Liver (tissue), 3 donors: ENCODE data around the gene CYP2E1.

Experiments
- EGR1 ChIP-seq, 2 donors: IDR thresholded peaks; 2 replicates each; pipeline ENCODE4 v1.6.1; 2016 to 2018; ENCODE audit warnings: antibody characterized with exemption in 2 of 2, low read depth in 2 of 2
- FOXA1 ChIP-seq: IDR thresholded peaks from 2 replicates; pipeline ENCODE4 v1.6.1; 2016; ENCODE audit warnings: antibody characterized with exemption
- HNF4A ChIP-seq, 2 donors: conservative IDR thresholded peaks; 2 replicates each; pipeline ENCODE4 v1.6.1; 2016; ENCODE audit warnings: antibody characterized with exemption in 2 of 2, mild to moderate bottlenecking in 2 of 2
- HNF4G ChIP-seq: IDR thresholded peaks from 2 replicates; pipeline ENCODE4 v1.6.1; 2016; ENCODE audit warnings: antibody characterized with exemption
- RAD21 ChIP-seq, 2 donors: IDR thresholded peaks; 2 replicates each; pipeline ENCODE4 v1.6.1; 2016; ENCODE audit warnings: antibody characterized with exemption in 2 of 2, mild to moderate bottlenecking in 2 of 2
- TAF1 ChIP-seq: conservative IDR thresholded peaks from 2 replicates; pipeline ENCODE4 v1.6.1; 2016; ENCODE audit warnings: antibody characterized with exemption, mild to moderate bottlenecking
- YY1 ChIP-seq: IDR thresholded peaks from 2 replicates; pipeline ENCODE4 v1.6.1; 2016; ENCODE audit warnings: antibody characterized with exemption, mild to moderate bottlenecking
- TF ChIP-seq, protein P1 (sequence below): IDR thresholded peaks from 2 replicates; pipeline ENCODE4 v1.6.1; 2016; ENCODE audit warnings: antibody characterized with exemption
- TF ChIP-seq, protein P2 (sequence below): fragments of 150-350 bp; IDR thresholded peaks from 2 replicates; pipeline ENCODE4 v1.5.1; 2017; ENCODE audit warnings: improper control_type of control experiment, low read depth, low read length; ENCODE audit not compliant: missing input control
- TF ChIP-seq, protein P3 (sequence below): IDR thresholded peaks from 2 replicates; pipeline ENCODE4 v1.6.1; 2016; ENCODE audit warnings: antibody characterized with exemption
- TF ChIP-seq, protein P4 (sequence below): IDR thresholded peaks from 2 replicates; pipeline ENCODE4 v1.6.1; 2016; ENCODE audit warnings: antibody characterized with exemption, mild to moderate bottlenecking
- TF ChIP-seq, protein P5 (sequence below): IDR thresholded peaks from 2 replicates; pipeline ENCODE4 v1.6.1; 2016; ENCODE audit warnings: antibody characterized with exemption
- donor health status: healthy.
- donor health status: healthy.

DNA sequence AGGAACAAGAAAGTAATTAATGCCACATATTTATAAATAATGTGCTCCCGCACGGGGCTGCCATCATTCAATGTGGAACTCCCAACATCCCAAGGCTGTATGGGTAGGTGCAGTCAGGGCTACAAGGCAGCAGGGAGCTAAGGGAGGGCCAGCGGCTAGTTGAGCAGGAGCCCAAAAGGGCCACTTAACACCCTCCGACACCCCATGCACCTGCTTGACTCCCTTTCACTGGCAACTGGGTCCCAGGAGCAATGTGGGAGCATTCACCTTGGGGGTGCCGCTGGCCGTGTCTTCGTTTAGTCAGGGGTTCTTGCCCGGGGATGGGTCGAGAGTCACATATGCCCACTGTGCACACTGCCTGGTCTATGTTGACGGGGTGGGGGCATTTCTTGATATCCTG is 45.5 kb upstream of the CYP2E1 start:
- no peak for TF ChIP-seq EGR1 (IDR thresholded peaks at IDR 0.05; ENCODE audit: low read depth in 2 of 2)
- TF ChIP-seq YY1, result no peak
- TF ChIP-seq, protein P1, sequence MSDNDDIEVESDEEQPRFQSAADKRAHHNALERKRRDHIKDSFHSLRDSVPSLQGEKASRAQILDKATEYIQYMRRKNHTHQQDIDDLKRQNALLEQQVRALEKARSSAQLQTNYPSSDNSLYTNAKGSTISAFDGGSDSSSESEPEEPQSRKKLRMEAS, result no peak
- TF ChIP-seq, protein P2, sequence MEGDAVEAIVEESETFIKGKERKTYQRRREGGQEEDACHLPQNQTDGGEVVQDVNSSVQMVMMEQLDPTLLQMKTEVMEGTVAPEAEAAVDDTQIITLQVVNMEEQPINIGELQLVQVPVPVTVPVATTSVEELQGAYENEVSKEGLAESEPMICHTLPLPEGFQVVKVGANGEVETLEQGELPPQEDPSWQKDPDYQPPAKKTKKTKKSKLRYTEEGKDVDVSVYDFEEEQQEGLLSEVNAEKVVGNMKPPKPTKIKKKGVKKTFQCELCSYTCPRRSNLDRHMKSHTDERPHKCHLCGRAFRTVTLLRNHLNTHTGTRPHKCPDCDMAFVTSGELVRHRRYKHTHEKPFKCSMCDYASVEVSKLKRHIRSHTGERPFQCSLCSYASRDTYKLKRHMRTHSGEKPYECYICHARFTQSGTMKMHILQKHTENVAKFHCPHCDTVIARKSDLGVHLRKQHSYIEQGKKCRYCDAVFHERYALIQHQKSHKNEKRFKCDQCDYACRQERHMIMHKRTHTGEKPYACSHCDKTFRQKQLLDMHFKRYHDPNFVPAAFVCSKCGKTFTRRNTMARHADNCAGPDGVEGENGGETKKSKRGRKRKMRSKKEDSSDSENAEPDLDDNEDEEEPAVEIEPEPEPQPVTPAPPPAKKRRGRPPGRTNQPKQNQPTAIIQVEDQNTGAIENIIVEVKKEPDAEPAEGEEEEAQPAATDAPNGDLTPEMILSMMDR, result no peak
- TF ChIP-seq, protein P3, sequence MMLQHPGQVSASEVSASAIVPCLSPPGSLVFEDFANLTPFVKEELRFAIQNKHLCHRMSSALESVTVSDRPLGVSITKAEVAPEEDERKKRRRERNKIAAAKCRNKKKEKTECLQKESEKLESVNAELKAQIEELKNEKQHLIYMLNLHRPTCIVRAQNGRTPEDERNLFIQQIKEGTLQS, result no peak
- TF ChIP-seq RAD21 (IDR thresholded peaks at IDR 0.05), result no peak
- no peak for TF ChIP-seq FOXA1
- TF ChIP-seq, protein P4, sequence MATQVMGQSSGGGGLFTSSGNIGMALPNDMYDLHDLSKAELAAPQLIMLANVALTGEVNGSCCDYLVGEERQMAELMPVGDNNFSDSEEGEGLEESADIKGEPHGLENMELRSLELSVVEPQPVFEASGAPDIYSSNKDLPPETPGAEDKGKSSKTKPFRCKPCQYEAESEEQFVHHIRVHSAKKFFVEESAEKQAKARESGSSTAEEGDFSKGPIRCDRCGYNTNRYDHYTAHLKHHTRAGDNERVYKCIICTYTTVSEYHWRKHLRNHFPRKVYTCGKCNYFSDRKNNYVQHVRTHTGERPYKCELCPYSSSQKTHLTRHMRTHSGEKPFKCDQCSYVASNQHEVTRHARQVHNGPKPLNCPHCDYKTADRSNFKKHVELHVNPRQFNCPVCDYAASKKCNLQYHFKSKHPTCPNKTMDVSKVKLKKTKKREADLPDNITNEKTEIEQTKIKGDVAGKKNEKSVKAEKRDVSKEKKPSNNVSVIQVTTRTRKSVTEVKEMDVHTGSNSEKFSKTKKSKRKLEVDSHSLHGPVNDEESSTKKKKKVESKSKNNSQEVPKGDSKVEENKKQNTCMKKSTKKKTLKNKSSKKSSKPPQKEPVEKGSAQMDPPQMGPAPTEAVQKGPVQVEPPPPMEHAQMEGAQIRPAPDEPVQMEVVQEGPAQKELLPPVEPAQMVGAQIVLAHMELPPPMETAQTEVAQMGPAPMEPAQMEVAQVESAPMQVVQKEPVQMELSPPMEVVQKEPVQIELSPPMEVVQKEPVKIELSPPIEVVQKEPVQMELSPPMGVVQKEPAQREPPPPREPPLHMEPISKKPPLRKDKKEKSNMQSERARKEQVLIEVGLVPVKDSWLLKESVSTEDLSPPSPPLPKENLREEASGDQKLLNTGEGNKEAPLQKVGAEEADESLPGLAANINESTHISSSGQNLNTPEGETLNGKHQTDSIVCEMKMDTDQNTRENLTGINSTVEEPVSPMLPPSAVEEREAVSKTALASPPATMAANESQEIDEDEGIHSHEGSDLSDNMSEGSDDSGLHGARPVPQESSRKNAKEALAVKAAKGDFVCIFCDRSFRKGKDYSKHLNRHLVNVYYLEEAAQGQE, result no peak
- TF ChIP-seq TAF1, result no peak
- TF ChIP-seq, protein P5, sequence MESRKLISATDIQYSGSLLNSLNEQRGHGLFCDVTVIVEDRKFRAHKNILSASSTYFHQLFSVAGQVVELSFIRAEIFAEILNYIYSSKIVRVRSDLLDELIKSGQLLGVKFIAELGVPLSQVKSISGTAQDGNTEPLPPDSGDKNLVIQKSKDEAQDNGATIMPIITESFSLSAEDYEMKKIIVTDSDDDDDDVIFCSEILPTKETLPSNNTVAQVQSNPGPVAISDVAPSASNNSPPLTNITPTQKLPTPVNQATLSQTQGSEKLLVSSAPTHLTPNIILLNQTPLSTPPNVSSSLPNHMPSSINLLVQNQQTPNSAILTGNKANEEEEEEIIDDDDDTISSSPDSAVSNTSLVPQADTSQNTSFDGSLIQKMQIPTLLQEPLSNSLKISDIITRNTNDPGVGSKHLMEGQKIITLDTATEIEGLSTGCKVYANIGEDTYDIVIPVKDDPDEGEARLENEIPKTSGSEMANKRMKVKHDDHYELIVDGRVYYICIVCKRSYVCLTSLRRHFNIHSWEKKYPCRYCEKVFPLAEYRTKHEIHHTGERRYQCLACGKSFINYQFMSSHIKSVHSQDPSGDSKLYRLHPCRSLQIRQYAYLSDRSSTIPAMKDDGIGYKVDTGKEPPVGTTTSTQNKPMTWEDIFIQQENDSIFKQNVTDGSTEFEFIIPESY, result no peak
- no peak for TF ChIP-seq HNF4A (conservative IDR thresholded peaks at IDR 0.05)
- TF ChIP-seq HNF4G, result no peak
